ENCODE measurements around the gene DUSP5.

The DUSP5 gene

DNA sequence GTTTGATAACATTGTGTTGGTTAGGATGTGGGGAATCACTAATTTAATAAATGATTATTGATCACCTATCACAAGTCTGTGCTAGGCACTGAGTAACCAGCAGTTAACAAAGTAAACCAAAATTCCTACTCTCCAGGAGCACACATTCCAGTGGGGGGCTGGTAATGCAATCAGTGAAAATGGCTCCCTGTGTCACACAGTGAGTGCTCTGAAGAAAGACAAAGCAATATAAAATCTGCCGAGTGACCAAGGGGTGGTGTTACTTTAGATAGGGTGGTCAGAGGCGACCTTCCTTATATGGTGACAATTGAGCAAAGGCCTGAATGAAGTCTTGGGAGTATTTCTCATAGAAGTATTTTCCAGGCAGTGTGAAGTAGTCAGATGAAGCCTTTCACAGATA is 56.2 kb downstream of the DUSP5 start:
- no peak for DNase-seq

DNA sequence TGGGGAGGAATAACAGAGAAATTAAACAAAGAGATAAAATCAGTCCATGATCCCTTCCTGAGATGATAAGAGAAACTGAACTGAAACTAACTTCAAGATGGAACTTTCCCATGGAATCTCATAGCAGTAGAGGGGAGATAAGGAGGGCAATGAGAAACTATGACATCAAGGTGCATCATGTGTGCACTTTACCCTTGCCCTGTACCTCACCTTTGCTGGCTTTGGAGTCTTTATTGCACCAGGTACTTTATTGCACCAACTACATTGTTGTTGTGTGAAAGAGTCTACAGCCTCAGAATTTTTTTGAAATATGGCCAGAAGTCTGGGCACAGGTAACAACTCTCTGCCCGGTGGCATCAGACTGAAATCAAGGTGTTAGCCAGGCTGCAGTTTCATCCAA is 58.6 kb downstream of the DUSP5 start:
- DNase-seq = no peak

- DNase-seq = no peak
Observed at GRCh38 chr10:110556969-110557601, 59.4 kb downstream of the DUSP5 start.

DNA sequence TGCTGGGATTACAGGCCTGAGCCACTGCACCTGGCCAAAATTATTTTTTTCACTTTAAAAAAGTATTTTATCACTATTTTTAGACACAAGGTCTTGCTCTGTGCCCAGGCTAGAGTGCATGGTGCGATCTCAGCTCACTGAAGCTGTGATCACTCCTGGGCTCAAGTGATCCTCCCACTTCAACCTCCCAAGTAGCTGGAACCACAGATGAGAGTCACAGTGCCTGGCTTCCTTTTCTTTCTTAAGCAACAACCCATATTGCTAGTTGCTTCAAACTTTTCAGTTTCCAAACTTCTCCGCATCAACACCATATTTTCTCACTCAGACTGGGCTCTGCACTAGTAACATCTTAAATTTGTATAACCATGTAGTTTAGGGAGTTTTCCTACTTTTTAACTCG is 60.3 kb downstream of the DUSP5 start:
- DNase-seq = no peak

DNA sequence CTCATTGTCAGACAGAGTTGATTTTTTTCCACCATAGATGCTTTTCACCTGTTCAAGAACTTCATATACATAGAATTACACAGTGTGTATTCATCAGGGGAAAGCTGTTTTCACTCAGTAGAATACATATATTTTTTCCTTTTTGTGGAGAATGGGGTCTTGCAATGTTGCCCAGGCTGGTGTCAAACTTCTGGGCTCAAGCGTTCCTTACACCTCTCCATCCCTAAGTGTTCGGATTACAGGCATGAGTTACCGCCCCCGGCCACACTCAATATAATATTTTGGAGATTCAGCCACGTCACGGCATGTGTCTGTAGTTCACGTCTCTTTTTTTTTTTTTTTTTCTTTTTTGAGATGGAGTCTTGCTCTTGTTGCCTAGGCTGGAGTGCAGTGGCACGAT is 62.3 kb downstream of the DUSP5 start:
- DNase-seq = no peak

All from NCI-H2171 (cell line).